Measurements from ENCODE around the gene C2CD2L.

C2CD2L gene

GRCh38 chr11:119087747-119088241, 19.4 kb upstream of the C2CD2L start:
- Histone ChIP-seq H3K79me2 (ENCODE audit: insufficient read depth, low read depth) (peaks cover 10% of the 10 kb centered on the region; the same call in 1 of the 2 replicates), H2AFZ (ENCODE audit: low read depth) (no peak overlapping the region), H3K27ac (no peak overlapping the region; the same call in 1 of the 2 replicates), H3K36me3 (ENCODE audit: insufficient read depth) (no peaks in the 10 kb centered on the region), H3K4me1 (ENCODE audit: low read depth, poor library complexity, severe bottlenecking) (peaks cover 24% of the 10 kb centered on the region), H4K20me1 (ENCODE audit: insufficient read depth) (no peaks in the 10 kb centered on the region), H3K27me3 (ENCODE audit: insufficient read depth, low read depth) (no peaks in the 10 kb centered on the region), H3K4me2 (0 out of 2 replicates have a peak overlapping the region, but pooled peaks have one; percentile 12), H3K9ac (no peak overlapping the region), H3K4me3 (IDR thresholded peaks at IDR 0.05; ENCODE audit: insufficient read depth, low read depth, low read length) (no peak overlapping the region)
- TF ChIP-seq CTCF (conservative IDR thresholded peaks at IDR 0.05; ENCODE audit: low read depth, low read length) = no peak

GRCh38 chr11:119088406-119088805, 18.7 kb upstream of the C2CD2L start:
- H3K4me2 ChIP-seq = no peak overlapping the region
- peaks cover 30% of the 10 kb centered on the region for H3K4me1 ChIP-seq (ENCODE audit: low read depth, poor library complexity, severe bottlenecking)
- H3K27ac ChIP-seq = no peak overlapping the region
- no peak overlapping the region for H3K9ac ChIP-seq
- peaks cover 16% of the 10 kb centered on the region for H3K79me2 ChIP-seq (ENCODE audit: insufficient read depth, low read depth)
- no peaks in the 10 kb centered on the region for H3K27me3 ChIP-seq (ENCODE audit: insufficient read depth, low read depth)
- H2AFZ ChIP-seq (ENCODE audit: low read depth) = no peak overlapping the region
- peaks cover 2% of the 10 kb centered on the region for H4K20me1 ChIP-seq (ENCODE audit: insufficient read depth)
- no peak overlapping the region for H3K4me3 ChIP-seq (IDR thresholded peaks at IDR 0.05; ENCODE audit: insufficient read depth, low read depth, low read length)
- H3K36me3 ChIP-seq (ENCODE audit: insufficient read depth) = no peaks in the 10 kb centered on the region
- no peak for TF ChIP-seq CTCF (conservative IDR thresholded peaks at IDR 0.05; ENCODE audit: low read depth, low read length)

- peaks cover 9% of the 10 kb centered on the region for H4K20me1 ChIP-seq (ENCODE audit: insufficient read depth)
- no peak overlapping the region for H3K4me2 ChIP-seq
- H3K79me2 ChIP-seq (ENCODE audit: insufficient read depth, low read depth) = peaks cover 25% of the 10 kb centered on the region
- H3K27me3 ChIP-seq (ENCODE audit: insufficient read depth, low read depth) = no peaks in the 10 kb centered on the region
- TF ChIP-seq CTCF (conservative IDR thresholded peaks at IDR 0.05; ENCODE audit: low read depth, low read length) = no peak
- H3K9ac ChIP-seq = no peak overlapping the region
- no peak overlapping the region for H2AFZ ChIP-seq (ENCODE audit: low read depth)
- no peak overlapping the region for H3K4me3 ChIP-seq (IDR thresholded peaks at IDR 0.05; ENCODE audit: insufficient read depth, low read depth, low read length)
- H3K4me1 ChIP-seq (ENCODE audit: low read depth, poor library complexity, severe bottlenecking) = peaks cover 29% of the 10 kb centered on the region
- 0 out of 2 replicates have a peak, but pooled peaks cover 3% of the 10 kb centered on the region for H3K36me3 ChIP-seq (ENCODE audit: insufficient read depth)
- H3K27ac ChIP-seq = no peak overlapping the region
These were observed 17.8 kb upstream of the C2CD2L start for GRCh38 chr11:119089319-119089718.

- no peak overlapping the region for H3K4me2 ChIP-seq
These were observed 16.0 kb upstream of the C2CD2L start for GRCh38 chr11:119091178-119091577.

More at GRCh38 chr11:119091178-119091577, 16.0 kb upstream of the C2CD2L start:
- H3K27me3 ChIP-seq (ENCODE audit: insufficient read depth, low read depth) = no peaks in the 10 kb centered on the region
- no peak overlapping the region for H2AFZ ChIP-seq (ENCODE audit: low read depth)
- H3K4me3 ChIP-seq (IDR thresholded peaks at IDR 0.05; ENCODE audit: insufficient read depth, low read depth, low read length) = no peak overlapping the region
- H3K27ac ChIP-seq = no peak overlapping the region
- peaks cover 28% of the 10 kb centered on the region for H3K4me1 ChIP-seq (ENCODE audit: low read depth, poor library complexity, severe bottlenecking)
- H3K79me2 ChIP-seq (ENCODE audit: insufficient read depth, low read depth) = peaks cover 24% of the 10 kb centered on the region
- H3K9ac ChIP-seq = no peak overlapping the region
- peaks cover 9% of the 10 kb centered on the region for H4K20me1 ChIP-seq (ENCODE audit: insufficient read depth)
- TF ChIP-seq CTCF (conservative IDR thresholded peaks at IDR 0.05; ENCODE audit: low read depth, low read length) = no peak
- 0 out of 2 replicates have a peak, but pooled peaks cover 3% of the 10 kb centered on the region for H3K36me3 ChIP-seq (ENCODE audit: insufficient read depth)

Data from KMS-11 (cell line).